ENCODE results near the gene ALDH3A2.

Gene ALDH3A2

DNA sequence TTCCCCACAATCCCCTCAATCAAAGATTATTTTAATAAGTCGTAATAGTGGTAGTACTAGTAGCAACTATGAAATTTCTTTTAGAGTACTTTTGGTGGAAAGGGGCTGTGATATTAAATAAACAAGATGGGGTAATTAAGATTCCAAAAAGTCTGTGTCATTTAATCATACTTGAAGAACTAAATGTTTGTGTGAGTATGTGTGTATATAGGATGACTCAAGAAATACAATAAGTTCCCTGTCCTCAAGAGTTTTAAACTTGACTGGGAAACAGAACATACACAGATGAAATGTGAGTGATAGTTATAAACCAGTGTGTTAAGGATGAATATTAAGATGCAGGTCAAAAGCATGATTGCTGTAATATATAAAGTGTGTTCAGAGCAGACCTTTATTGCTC, 2.3 kb downstream of the ALDH3A2 start:
- DNase-seq (ENCODE audit: extremely low read depth, low read depth): no peak

DNA sequence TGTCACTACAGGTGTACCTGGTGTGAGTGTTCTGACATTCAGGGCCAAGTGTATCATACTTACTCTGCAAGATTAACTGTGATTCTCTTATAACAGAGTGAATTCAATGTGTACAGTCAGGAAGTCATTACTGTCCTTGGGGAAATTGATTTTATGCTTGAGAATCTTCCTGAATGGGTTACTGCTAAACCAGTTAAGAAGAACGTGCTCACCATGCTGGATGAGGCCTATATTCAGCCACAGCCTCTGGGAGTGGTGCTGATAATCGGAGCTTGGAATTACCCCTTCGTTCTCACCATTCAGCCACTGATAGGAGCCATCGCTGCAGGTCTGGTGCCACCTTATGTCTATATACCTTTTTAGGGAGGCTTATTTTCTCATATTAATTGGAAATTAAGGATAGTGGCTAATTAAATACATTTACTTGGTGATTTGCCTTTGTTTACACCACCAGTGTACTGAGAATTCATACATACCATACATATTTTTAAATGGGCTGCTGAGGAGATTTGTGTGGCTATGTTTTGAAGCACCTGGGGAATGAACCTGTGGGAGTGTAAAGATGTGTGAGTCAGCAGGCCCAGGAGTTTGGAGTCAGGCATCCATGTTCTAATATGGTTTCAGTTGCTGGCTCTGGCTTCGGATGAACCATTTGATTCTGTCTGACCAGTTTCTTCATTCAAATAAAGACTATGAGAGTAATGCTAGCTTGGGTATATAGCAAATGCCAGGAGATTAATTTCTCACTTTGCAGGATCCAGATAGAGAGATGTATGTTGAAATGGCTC, 3.1 kb downstream of the ALDH3A2 start:
- TF ChIP-seq, protein P1, sequence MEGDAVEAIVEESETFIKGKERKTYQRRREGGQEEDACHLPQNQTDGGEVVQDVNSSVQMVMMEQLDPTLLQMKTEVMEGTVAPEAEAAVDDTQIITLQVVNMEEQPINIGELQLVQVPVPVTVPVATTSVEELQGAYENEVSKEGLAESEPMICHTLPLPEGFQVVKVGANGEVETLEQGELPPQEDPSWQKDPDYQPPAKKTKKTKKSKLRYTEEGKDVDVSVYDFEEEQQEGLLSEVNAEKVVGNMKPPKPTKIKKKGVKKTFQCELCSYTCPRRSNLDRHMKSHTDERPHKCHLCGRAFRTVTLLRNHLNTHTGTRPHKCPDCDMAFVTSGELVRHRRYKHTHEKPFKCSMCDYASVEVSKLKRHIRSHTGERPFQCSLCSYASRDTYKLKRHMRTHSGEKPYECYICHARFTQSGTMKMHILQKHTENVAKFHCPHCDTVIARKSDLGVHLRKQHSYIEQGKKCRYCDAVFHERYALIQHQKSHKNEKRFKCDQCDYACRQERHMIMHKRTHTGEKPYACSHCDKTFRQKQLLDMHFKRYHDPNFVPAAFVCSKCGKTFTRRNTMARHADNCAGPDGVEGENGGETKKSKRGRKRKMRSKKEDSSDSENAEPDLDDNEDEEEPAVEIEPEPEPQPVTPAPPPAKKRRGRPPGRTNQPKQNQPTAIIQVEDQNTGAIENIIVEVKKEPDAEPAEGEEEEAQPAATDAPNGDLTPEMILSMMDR (IDR thresholded peaks at IDR 0.05; ENCODE audit: low read depth, low read length): no peak
- DNase-seq (ENCODE audit: extremely low read depth, low read depth): no peak

More for the DNA sequence above, 2.3 kb downstream of the ALDH3A2 start:
- TF ChIP-seq, protein P1 (IDR thresholded peaks at IDR 0.05; ENCODE audit: low read depth, low read length): no peak

DNA sequence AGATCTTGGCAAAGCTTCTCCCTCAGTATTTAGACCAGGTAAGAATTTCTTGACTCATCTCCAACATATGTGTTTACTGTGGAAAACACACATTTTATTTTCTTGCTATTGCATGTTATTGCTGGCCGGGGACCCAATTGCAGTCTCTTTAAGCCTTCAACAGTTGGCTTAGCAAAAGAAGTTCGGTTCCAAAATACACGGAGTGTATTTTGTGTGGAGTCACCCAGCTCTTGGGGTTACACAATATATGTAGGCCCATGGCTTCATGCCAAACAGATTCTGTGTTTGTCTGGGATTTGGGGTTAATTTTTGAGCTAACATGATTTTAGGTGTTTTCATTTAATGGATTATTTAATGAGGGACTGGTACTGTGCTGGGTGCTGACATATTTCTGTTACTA, 4.0 kb downstream of the ALDH3A2 start:
- no peak for DNase-seq (ENCODE audit: extremely low read depth, low read depth)
- TF ChIP-seq, protein P1 (IDR thresholded peaks at IDR 0.05; ENCODE audit: low read depth, low read length): no peak

DNA sequence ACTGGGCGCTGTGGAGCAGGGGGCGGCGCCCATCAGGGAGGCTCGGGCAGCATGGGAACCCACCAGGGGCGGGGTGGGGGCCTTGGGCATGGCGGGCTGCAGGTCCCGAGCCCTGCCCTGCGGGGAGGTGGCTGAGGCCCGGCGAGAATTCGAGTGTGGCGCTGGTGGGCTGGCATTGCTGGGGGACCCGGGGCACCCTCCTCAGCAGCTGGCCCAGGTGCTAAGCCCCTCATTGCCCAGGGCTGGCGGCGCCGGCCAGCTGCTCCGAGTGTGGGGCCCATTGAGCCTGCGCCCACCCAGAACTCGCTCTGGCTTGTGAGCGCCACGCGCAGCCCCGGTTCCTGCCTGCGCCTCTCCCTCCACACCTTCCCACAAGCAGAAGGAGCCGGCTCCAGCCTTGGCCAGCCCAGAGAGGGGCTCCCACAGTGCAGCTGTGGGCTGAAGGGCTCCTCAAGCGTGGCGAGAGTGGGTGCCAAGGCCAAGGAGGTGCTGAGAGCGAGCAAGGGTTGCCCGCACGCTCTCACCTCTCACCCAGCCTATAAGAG, 5.9 kb downstream of the ALDH3A2 start:
- TF ChIP-seq, protein P1 (IDR thresholded peaks at IDR 0.05; ENCODE audit: low read depth, low read length): no peak
- no peak for DNase-seq (ENCODE audit: extremely low read depth, low read depth)

DNA sequence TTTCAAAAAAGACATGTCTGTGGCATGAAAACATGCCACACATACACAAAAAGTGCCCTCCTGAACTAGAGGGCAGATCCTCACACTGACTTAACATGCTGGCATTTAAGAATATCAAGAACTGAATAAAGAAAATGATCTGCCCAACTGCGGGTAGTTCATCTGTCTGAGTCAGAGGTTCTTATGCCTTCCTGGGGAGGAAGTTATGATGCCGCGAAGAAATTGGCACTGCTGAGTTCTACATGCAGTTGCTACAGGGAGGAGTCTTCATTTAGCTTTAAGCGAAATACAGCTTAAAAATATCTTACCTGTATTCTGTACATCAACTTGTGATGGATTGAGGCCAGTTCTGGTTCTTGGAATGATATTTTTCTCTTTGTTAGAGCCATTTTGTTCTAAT, 6.3 kb downstream of the ALDH3A2 start:
- no peak for DNase-seq (ENCODE audit: extremely low read depth, low read depth)

DNA sequence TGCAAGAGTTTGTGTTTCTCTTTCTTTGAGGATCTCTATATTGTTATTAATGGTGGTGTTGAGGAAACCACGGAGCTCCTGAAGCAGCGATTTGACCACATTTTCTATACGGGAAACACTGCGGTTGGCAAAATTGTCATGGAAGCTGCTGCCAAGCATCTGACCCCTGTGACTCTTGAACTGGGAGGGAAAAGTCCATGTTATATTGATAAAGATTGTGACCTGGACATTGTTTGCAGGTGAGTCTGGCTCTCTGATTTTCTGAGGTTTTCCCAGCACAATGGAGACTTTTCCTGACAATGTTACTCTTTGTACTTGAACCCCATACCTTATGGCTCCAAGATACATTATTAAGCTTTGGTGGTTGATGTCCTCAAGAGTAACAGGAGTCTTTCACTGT, 7.8 kb downstream of the ALDH3A2 start:
- TF ChIP-seq, protein P1 (IDR thresholded peaks at IDR 0.05; ENCODE audit: low read depth, low read length): no peak
- DNase-seq (ENCODE audit: extremely low read depth, low read depth): no peak

More for the DNA sequence above, 6.3 kb downstream of the ALDH3A2 start:
- TF ChIP-seq, protein P1 (IDR thresholded peaks at IDR 0.05; ENCODE audit: low read depth, low read length): no peak

DNA sequence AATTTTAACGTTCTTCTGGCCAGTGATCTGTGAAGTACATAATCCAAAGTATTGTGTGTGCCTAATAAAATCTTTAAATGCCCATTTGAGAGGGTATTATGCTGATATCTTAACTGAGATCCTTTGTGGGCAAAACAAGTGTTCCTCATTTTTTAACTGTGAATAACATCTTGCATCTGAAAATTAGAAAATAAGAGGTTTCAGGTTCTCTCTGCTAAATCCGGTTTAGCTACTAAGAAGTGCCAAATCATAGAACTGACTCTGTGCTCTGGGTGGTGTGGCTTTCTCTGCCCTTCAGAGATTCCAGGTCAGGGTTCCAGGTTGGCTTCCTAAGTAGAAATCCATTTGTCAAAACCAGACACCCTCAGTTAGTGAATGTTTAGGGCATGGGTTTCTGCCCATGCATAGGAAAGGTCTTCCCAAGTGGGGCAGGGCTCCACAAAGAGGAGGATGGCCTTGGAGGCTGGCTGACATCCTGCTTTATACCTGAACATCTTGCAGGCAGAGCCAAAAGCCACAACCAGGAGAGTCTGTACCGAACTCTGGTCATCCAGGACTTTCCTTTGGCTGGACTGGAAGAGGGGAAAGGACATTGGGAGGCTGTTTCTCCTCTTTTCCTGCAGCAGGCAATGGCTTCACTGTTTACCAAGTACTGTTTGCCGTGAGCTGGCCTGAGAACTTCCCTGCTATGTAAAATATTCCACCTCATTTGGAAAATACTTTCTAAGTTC, 8.5 kb downstream of the ALDH3A2 start:
- DNase-seq (ENCODE audit: extremely low read depth, low read depth): no peak
- TF ChIP-seq, protein P1 (IDR thresholded peaks at IDR 0.05; ENCODE audit: low read depth, low read length): no peak

Data from AG09319 (cell line).